Trophoblast cell (in vitro differentiated cells and primary cell): Measurements from ENCODE around the gene NAP1L4.

Experiments used
- DNase-seq, 2 donors: peaks; one replicate each; pipeline ENCODE4 v3.0.0-alpha.2; 2016
- H2AFZ ChIP-seq: 2 replicates; pipeline ENCODE4 v1.6.1; 2013; ENCODE audit warnings: low read length, moderate library complexity, mild to moderate bottlenecking; ENCODE audit not compliant: insufficient read depth, poor library complexity
- H2AK5ac ChIP-seq: 2 replicates; pipeline ENCODE4 v1.6.1; 2013; ENCODE audit warnings: mild to moderate bottlenecking, low read length
- H2BK120ac ChIP-seq: 2 replicates; pipeline ENCODE4 v1.6.1; 2013; ENCODE audit warnings: low read length, mild to moderate bottlenecking, moderate library complexity; ENCODE audit not compliant: insufficient read depth, poor library complexity
- H2BK12ac ChIP-seq: 2 replicates; pipeline ENCODE4 v1.6.1; 2013; ENCODE audit warnings: mild to moderate bottlenecking, low read length, moderate library complexity
- H2BK5ac ChIP-seq: 2 replicates; pipeline ENCODE4 v1.6.1; 2013; ENCODE audit warnings: low read length, low read depth, moderate library complexity, mild to moderate bottlenecking; ENCODE audit not compliant: poor library complexity
- H3K14ac ChIP-seq: 2 replicates; pipeline ENCODE4 v1.6.1; 2013; ENCODE audit warnings: mild to moderate bottlenecking, low read length
- H3K18ac ChIP-seq: 2 replicates; pipeline ENCODE4 v1.6.1; 2013; ENCODE audit warnings: mild to moderate bottlenecking, low read length
- H3K23ac ChIP-seq: 2 replicates; pipeline ENCODE4 v1.6.1; 2013; ENCODE audit warnings: low read length
- H3K27ac ChIP-seq: 2 replicates; pipeline ENCODE4 v1.5.1; 2013; ENCODE audit warnings: low read depth, mild to moderate bottlenecking, inconsistent platforms, low read length, moderate library complexity
- H3K27me3 ChIP-seq: 2 replicates; pipeline ENCODE4 v1.6.1; 2013; ENCODE audit warnings: inconsistent platforms, mild to moderate bottlenecking, low read length, moderate library complexity; ENCODE audit not compliant: insufficient read depth
- H3K36me3 ChIP-seq, 2 experiments: 1 replicate in 1 of 2; 2 replicates in 1 of 2; pipeline ENCODE4 v1.6.1; 2013; ENCODE audit warnings: low read length in 2 of 2, mild to moderate bottlenecking in 2 of 2, moderate library complexity in 1 of 2; ENCODE audit not compliant: insufficient read depth in 2 of 2, control insufficient read depth in 1 of 2
- H3K4ac ChIP-seq: 2 replicates; pipeline ENCODE4 v1.6.1; 2013; ENCODE audit warnings: low read depth, mild to moderate bottlenecking, low read length, moderate library complexity
- H3K4me1 ChIP-seq, 2 experiments: 1 replicate in 1 of 2; 2 replicates in 1 of 2; pipeline ENCODE4 v1.6.1; 2013; ENCODE audit warnings: low read length in 2 of 2, mild to moderate bottlenecking in 2 of 2, moderate library complexity in 1 of 2; ENCODE audit not compliant: insufficient read depth in 2 of 2, control insufficient read depth in 1 of 2
- H3K4me2 ChIP-seq: 2 replicates; pipeline ENCODE4 v1.6.1; 2013; ENCODE audit warnings: inconsistent platforms, mild to moderate bottlenecking, low read length, moderate library complexity
- H3K4me3 ChIP-seq: 2 replicates; pipeline ENCODE4 v1.5.1; 2013; ENCODE audit warnings: mild to moderate bottlenecking, low read depth, low read length, inconsistent platforms
- H3K79me1 ChIP-seq: one replicate; pipeline ENCODE4 v1.6.1; 2013; ENCODE audit warnings: low read length
- H3K79me2 ChIP-seq: 2 replicates; pipeline ENCODE4 v1.6.1; 2013; ENCODE audit warnings: low read length, mild to moderate bottlenecking; ENCODE audit not compliant: control insufficient read depth, insufficient read depth, poor library complexity
- H3K9ac ChIP-seq: 2 replicates; pipeline ENCODE4 v1.6.1; 2013; ENCODE audit warnings: mild to moderate bottlenecking, low read length
- H3K9me3 ChIP-seq: 2 replicates; pipeline ENCODE4 v1.6.1; 2013; ENCODE audit warnings: low read depth, mild to moderate bottlenecking, control low read depth, inconsistent platforms, low read length; ENCODE audit not compliant: insufficient read depth
- H4K12ac ChIP-seq: 2 replicates; pipeline ENCODE4 v1.6.1; 2013; ENCODE audit warnings: low read depth, mild to moderate bottlenecking, low read length, moderate library complexity
- H4K8ac ChIP-seq: 2 replicates; pipeline ENCODE4 v1.6.1; 2013; ENCODE audit warnings: low read depth, mild to moderate bottlenecking, low read length, moderate library complexity
- H4K91ac ChIP-seq: one replicate; pipeline ENCODE4 v1.6.1; 2013; ENCODE audit warnings: low read depth, mild to moderate bottlenecking, low read length, moderate library complexity
- WGBS: extraction: QIAGEN DNeasy Blood & Tissue Kit; methylation state at CpG from one replicate; pipeline ENCODE4 v1.1.7; 2013; ENCODE audit warnings: missing lambda C conversion rate; ENCODE audit not compliant: insufficient read length, insufficient coverage; ENCODE audit errors: extremely low coverage; 5-methylcytosine and 5-hydroxymethylcytosine counted together

Gene NAP1L4

DNA sequence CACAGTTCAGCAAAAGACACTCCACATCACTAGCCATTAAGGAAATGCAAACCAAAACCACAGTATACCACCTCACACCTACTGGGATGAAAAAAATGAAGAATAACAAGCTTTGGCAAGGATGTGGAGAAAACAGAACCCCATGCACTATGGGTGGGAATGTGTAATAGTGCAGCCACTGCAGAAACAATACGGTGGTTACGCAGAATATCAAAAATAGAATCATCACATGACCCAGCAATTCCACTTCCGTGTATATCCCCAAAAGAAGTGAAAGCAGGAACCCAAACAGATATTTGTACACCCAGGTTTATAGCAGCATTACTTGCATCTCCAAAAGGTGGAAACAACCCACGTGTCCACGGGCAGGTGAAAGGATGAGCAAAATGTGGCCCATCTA, 44.3 kb upstream of the NAP1L4 start:
- Histone ChIP-seq H2BK120ac (no peak overlapping the region), H2BK5ac (no peak overlapping the region), H3K23ac (no peak overlapping the region), H4K12ac (no peak overlapping the region), H2BK12ac (no peak overlapping the region), H3K4me3 (no peak overlapping the region), H3K79me1 (no peaks in the 10 kb centered on the region), H3K4ac (no peak overlapping the region), H2AK5ac (no peak overlapping the region), H3K9ac (no peak overlapping the region), H3K36me3 (peaks cover 45 to 66% of the 10 kb centered on the region in 2 experiments), H3K9me3 (no peaks in the 10 kb centered on the region), H4K91ac (no peak overlapping the region), H3K18ac (no peak overlapping the region), H3K27me3 (no peaks in the 10 kb centered on the region), H3K4me1 (no peaks in the 10 kb centered on the region), H3K79me2 (no peaks in the 10 kb centered on the region), H2AFZ (no peak overlapping the region), H4K8ac (no peak overlapping the region), H3K14ac (no peak overlapping the region), H3K27ac (no peak overlapping the region), H3K4me2 (no peak overlapping the region)
- DNase-seq: peak in 1 of 2 donors; percentile 8
- WGBS: no CpG with 5 or more reads among the region's 5 CpGs

DNA sequence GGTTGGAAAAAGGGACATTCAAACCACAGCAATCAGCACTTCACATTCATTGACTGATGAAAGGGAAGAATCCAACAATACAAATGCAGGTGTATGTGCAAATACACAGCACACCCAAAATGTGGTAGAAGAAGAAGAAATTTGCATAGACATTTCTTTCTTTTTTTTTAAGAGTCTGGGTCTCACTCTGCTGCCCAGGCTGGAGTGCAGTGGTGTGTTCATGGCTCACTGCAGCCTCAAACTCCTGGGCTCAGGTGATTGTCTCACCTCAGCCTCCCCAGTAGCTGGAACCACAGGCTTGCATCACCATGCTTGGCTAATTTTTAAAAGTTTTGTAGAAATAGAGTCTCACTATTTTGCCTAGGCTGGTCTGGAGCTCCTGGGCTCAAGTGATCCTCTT, 43.2 kb upstream of the NAP1L4 start:
- Histone ChIP-seq H3K4me3 (no peak overlapping the region), H4K8ac (no peak overlapping the region), H3K9me3 (no peaks in the 10 kb centered on the region), H3K79me1 (no peaks in the 10 kb centered on the region), H3K4ac (no peak overlapping the region), H2AFZ (no peak overlapping the region), H4K12ac (no peak overlapping the region), H3K4me2 (no peak overlapping the region), H3K14ac (no peak overlapping the region), H3K36me3 (peaks cover 40 to 59% of the 10 kb centered on the region in 2 experiments), H2BK120ac (no peak overlapping the region), H3K79me2 (no peaks in the 10 kb centered on the region), H4K91ac (no peak overlapping the region), H3K4me1 (no peaks in the 10 kb centered on the region), H2BK5ac (no peak overlapping the region), H3K18ac (no peak overlapping the region), H2BK12ac (no peak overlapping the region), H3K9ac (no peak overlapping the region), H3K23ac (no peak overlapping the region), H3K27ac (no peak overlapping the region), H2AK5ac (no peak overlapping the region), H3K27me3 (no peaks in the 10 kb centered on the region)
- DNase-seq: no peak

DNA sequence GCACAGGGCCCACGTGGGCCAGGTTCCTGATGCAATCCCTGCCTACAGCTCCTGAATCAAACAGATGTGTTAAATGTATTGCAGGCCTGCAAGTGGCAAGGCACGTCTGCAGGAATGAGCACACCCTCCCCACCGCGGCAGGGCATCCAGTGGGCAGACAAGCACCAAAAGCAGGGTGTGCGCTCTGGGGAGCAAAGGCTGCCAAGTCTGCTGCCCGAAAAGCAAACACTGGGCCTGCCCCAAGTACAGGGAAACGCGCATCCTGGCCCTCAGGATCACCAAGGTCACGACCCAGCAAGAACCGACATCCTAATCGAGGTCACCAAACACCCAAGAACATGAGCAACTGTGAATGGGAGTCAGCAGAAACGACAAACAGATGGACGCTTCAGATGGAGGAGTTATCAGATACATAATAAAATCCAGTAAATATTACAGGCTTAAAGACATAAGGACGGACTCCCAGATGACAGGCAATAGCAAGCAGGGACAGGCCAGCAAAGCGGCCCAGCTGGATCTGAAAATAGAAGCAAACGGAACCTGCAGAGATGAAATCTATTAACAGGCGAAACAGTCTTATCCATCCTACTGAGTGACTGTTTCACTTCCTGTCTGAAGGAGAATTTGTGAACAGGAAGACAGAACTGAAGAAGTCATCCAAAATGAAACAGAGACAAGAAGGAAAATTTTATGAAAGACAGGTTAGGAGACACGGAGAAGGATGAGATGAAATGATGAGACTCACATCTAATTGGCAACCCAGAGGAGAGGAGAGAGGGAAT, 38.4 kb upstream of the NAP1L4 start:
- Histone ChIP-seq H3K4me1 (no peaks in the 10 kb centered on the region), H3K18ac (no peak overlapping the region)
- WGBS: no CpG with 5 or more reads among the region's 18 CpGs

DNA sequence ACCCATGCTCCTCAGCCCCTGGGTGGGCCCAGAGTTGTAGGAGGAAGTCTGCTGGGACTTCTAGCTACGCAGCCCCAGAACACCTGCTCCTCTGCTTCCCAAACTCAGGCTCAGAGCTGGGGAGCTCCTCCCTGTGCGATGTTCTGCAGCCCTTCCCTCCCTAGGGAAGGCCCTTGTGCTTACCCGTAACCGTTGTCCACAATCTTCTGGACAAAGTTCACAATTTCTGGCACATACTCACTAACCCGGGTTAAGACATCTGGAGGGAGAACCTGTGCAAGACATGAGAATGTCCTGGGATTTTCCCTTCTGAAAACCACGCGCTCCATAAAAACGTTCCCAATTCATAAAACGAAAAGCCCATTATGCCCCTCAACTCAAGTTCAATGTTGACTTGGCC, 36.7 kb upstream of the NAP1L4 start:
- H3K18ac ChIP-seq: no peak overlapping the region
- no peaks in the 10 kb centered on the region for H3K4me1 ChIP-seq
- H3K23ac ChIP-seq: no peak overlapping the region
- H2BK5ac ChIP-seq: no peak overlapping the region
- H4K12ac ChIP-seq: no peak overlapping the region
- no peak for DNase-seq
- no peaks in the 10 kb centered on the region for H3K9me3 ChIP-seq
- H3K27ac ChIP-seq: no peak overlapping the region
- no peak overlapping the region for H3K9ac ChIP-seq
- no peak overlapping the region for H2AFZ ChIP-seq
- no peak overlapping the region for H3K4me2 ChIP-seq
- no peak overlapping the region for H3K4me3 ChIP-seq
- no peaks in the 10 kb centered on the region for H3K79me2 ChIP-seq
- H4K8ac ChIP-seq: no peak overlapping the region
- H3K14ac ChIP-seq: no peak overlapping the region
- no peak overlapping the region for H3K4ac ChIP-seq
- no peak overlapping the region for H2BK120ac ChIP-seq
- H2AK5ac ChIP-seq: no peak overlapping the region
- no peaks in the 10 kb centered on the region for H3K79me1 ChIP-seq
- peaks cover 48 to 59% of the 10 kb centered on the region in 2 experiments for H3K36me3 ChIP-seq
- 100% methylated on average over 4 of the region's 9 CpGs for WGBS
- H2BK12ac ChIP-seq: no peak overlapping the region
- H3K27me3 ChIP-seq: no peaks in the 10 kb centered on the region
- no peak overlapping the region for H4K91ac ChIP-seq

More for the DNA sequence above, 38.4 kb upstream of the NAP1L4 start:
- H3K27me3 ChIP-seq: no peaks in the 10 kb centered on the region
- no peak for DNase-seq
- no peak overlapping the region for H3K23ac ChIP-seq
- H3K4me3 ChIP-seq: no peak overlapping the region
- no peak overlapping the region for H2AFZ ChIP-seq
- H4K12ac ChIP-seq: no peak overlapping the region
- H3K9ac ChIP-seq: no peak overlapping the region
- no peak overlapping the region for H3K4ac ChIP-seq
- H3K9me3 ChIP-seq: no peaks in the 10 kb centered on the region
- H3K14ac ChIP-seq: no peak overlapping the region
- H2BK12ac ChIP-seq: no peak overlapping the region
- H2AK5ac ChIP-seq: no peak overlapping the region
- H3K27ac ChIP-seq: no peak overlapping the region
- no peak overlapping the region for H2BK120ac ChIP-seq
- no peak overlapping the region for H2BK5ac ChIP-seq
- H3K79me1 ChIP-seq: no peaks in the 10 kb centered on the region
- no peak overlapping the region for H4K91ac ChIP-seq
- H4K8ac ChIP-seq: no peak overlapping the region
- peaks cover 50 to 62% of the 10 kb centered on the region in 2 experiments for H3K36me3 ChIP-seq
- no peak overlapping the region for H3K4me2 ChIP-seq
- no peaks in the 10 kb centered on the region for H3K79me2 ChIP-seq
